GM12878 (cell line): ENCODE results near the gene YBX2. TPM values are rescaled to one million over a fixed set of nuclear protein-coding genes. Genes with fewer than 3 reads are reported as not detected.

ENCODE experiments used
- ATAC-seq: fragments of 200-7000 bp; cut with Tn5 transposase; 3 replicates; pipeline ENCODE4 v1.9.1; 2020; ENCODE audit warnings: mild to moderate bottlenecking, moderate library complexity
- BruUV-seq: library from RNA; stranded (reverse); fragments of 400-500 nt; replicated peaks from 2 replicates; lab custom pipeline; 2021; lab: Mats Ljungman, UMichigan
- CTCF ChIA-PET: fragments of 300-600 bp; sonication (Branson Sonifier 250); formaldehyde crosslinking; extraction: SDS; loops from one replicate; lab custom pipeline; 2021; ENCODE audit warnings: inconsistent platforms; lab: Yijun Ruan, JAX
- POLR2A ChIA-PET: fragments of 350-600 bp; formaldehyde crosslinking; extraction: SDS; loops from one replicate; lab custom pipeline; 2021; ENCODE audit warnings: inconsistent platforms; lab: Charles Lee
- RAD21 ChIA-PET: fragments of 300-600 bp; sonication (Branson Sonifier 250); formaldehyde crosslinking; loops from one replicate; lab custom pipeline; 2023; ENCODE audit warnings: antibody characterized with exemption; ENCODE audit not compliant: unreplicated experiment; lab: Charles Lee
- SMC1A ChIA-PET: fragments of 300-600 bp; sonication (Branson Sonifier 250); formaldehyde crosslinking; loops from one replicate; lab custom pipeline; 2023; ENCODE audit not compliant: unreplicated experiment, uncharacterized antibody; lab: Charles Lee
- DNase-seq: peaks from one replicate; pipeline ENCODE4 v3.0.0-alpha.2; 2011; ENCODE audit warnings: low read depth, low spot score
- FAIRE-seq: peaks from 3 replicates; lab custom pipeline; 2011; peaks lifted over from hg19 to GRCh38; lab: Jason Lieb, UNC
- H2AFZ ChIP-seq: 2 replicates; pipeline ENCODE4 v1.6.0; 2011; ENCODE audit warnings: low read depth, low read length, control low read depth; ENCODE audit not compliant: control insufficient read depth
- H3K27ac ChIP-seq: 2 replicates; pipeline ENCODE4 v1.5.1; 2011; ENCODE audit warnings: control low read depth; ENCODE audit not compliant: control insufficient read depth, insufficient read depth
- H3K27me3 ChIP-seq, 2 experiments: replicated peaks in 1 of 2; 2 replicates each; pipeline versions ENCODE4 v1.6.0 to v1.6.1; 2011; ENCODE audit warnings: low read length in 1 of 2; ENCODE audit not compliant: control insufficient read depth in 2 of 2, insufficient read depth in 2 of 2
- H3K36me3 ChIP-seq, 2 experiments: 2 replicates each; pipeline ENCODE4 v1.5.1; 2011; ENCODE audit warnings: low read length in 1 of 2; ENCODE audit not compliant: control insufficient read depth in 2 of 2, insufficient read depth in 2 of 2
- H3K4me1 ChIP-seq: 2 replicates; pipeline ENCODE4 v1.6.1; 2011; ENCODE audit warnings: mild to moderate bottlenecking, low read length, moderate library complexity, mixed read lengths; ENCODE audit not compliant: control insufficient read depth, insufficient read depth
- H3K4me2 ChIP-seq: 2 replicates; pipeline ENCODE4 v1.6.0; 2011; ENCODE audit warnings: control low read depth; ENCODE audit not compliant: control insufficient read depth, insufficient read depth
- H3K4me3 ChIP-seq: fragments of 200-600 bp; sonication (generic); 2 replicates; pipeline ENCODE4 v1.5.1; 2016
- H3K79me2 ChIP-seq: 2 replicates; pipeline ENCODE4 v1.6.0; 2011; ENCODE audit warnings: low read length; ENCODE audit not compliant: control insufficient read depth, insufficient read depth
- H3K9ac ChIP-seq: 2 replicates; pipeline ENCODE4 v1.8.0; 2011; ENCODE audit warnings: low read length, control low read depth, mixed read lengths; ENCODE audit not compliant: control insufficient read depth, insufficient read depth
- H3K9me3 ChIP-seq: replicated peaks from 3 replicates; pipeline ENCODE4 v1.5.1; 2011; ENCODE audit warnings: mild to moderate bottlenecking, low read length; ENCODE audit not compliant: control insufficient read depth, insufficient read depth
- H4K20me1 ChIP-seq: 2 replicates; pipeline ENCODE4 v1.6.0; 2011; ENCODE audit not compliant: control insufficient read depth, insufficient read depth
- EED ChIP-seq: sonication (generic); IDR thresholded peaks from 2 replicates; pipeline ENCODE4 v1.6.1; 2016; ENCODE audit warnings: antibody characterized with exemption, low read depth
- IKZF1 ChIP-seq: fragments of 450-650 bp; conservative IDR thresholded peaks from 2 replicates; pipeline ENCODE4 v1.6.1; 2017; ENCODE audit warnings: antibody characterized with exemption, mild to moderate bottlenecking
- PKNOX1 ChIP-seq: fragments of 450-650 bp; IDR thresholded peaks from 2 replicates; pipeline ENCODE4 v1.6.1; 2016; ENCODE audit warnings: mild to moderate bottlenecking
- POLR2A ChIP-seq: IDR thresholded peaks from 2 replicates; pipeline ENCODE4 v1.6.1; 2011; ENCODE audit warnings: low read depth, mild to moderate bottlenecking, low read length
- RAD21 ChIP-seq: IDR thresholded peaks from 2 replicates; pipeline ENCODE4 v1.6.1; 2011; ENCODE audit warnings: mild to moderate bottlenecking, low read depth, low read length, moderate library complexity; ENCODE audit not compliant: insufficient read depth
- RCOR1 ChIP-seq: conservative IDR thresholded peaks from 2 replicates; pipeline ENCODE4 v1.6.1; 2012; ENCODE audit warnings: low read depth, low read length, improper control_type of control experiment
- RUNX3 ChIP-seq: IDR thresholded peaks from 2 replicates; pipeline ENCODE4 v1.6.1; 2012; ENCODE audit warnings: low read length, inconsistent platforms
- SMAD5 ChIP-seq: IDR thresholded peaks from 2 replicates; pipeline ENCODE4 v1.6.1; 2016; ENCODE audit warnings: antibody characterized with exemption, low read depth
- SRF ChIP-seq, 2 experiments: IDR thresholded peaks; 2 replicates each; pipeline ENCODE4 v1.6.1; 2011; ENCODE audit warnings: low read depth in 2 of 2, low read length in 2 of 2, mild to moderate bottlenecking in 1 of 2, moderate library complexity in 1 of 2
- TBL1XR1 ChIP-seq: IDR thresholded peaks from 2 replicates; pipeline ENCODE4 v1.6.1; 2012; ENCODE audit warnings: low read depth, low read length, improper control_type of control experiment
- TCF12 ChIP-seq: IDR thresholded peaks from 2 replicates; pipeline ENCODE4 v1.6.1; 2011; ENCODE audit warnings: low read depth, mild to moderate bottlenecking, low read length
- WRNIP1 ChIP-seq: IDR thresholded peaks from 2 replicates; pipeline ENCODE4 v1.6.1; 2011; ENCODE audit warnings: low read depth, low read length, improper control_type of control experiment, borderline replicate concordance
- ZNF217 ChIP-seq: fragments of 450-650 bp; IDR thresholded peaks from 2 replicates; pipeline ENCODE4 v1.6.1; 2017; ENCODE audit warnings: antibody characterized with exemption, mild to moderate bottlenecking
- WGBS: methylation state at CpG from one replicate; pipeline ENCODE4 v1.1.6; 2016; ENCODE audit warnings: low lambda C conversion rate; ENCODE audit not compliant: insufficient replicate concordance, insufficient coverage; ENCODE audit errors: missing lambda C conversion rate; 5-methylcytosine and 5-hydroxymethylcytosine counted together
- in situ Hi-C: fragments of 300-500 bp; cut with MboI; formaldehyde crosslinking; loops from 9 replicates; pipeline ENCODE4 v1.14.3; 2018; ENCODE audit warnings: mixed read lengths
- intact Hi-C: fragments of 100-400 bp; cut with micrococcal nuclease; formaldehyde crosslinking; loops from one replicate; pipeline ENCODE4 v1.14.2; 2022; ENCODE audit not compliant: unreplicated experiment
- polyA plus RNA-seq, 11 experiments: library from polyadenylated mRNA; depleted of rRNA in 4 of 11; unstranded in 6 of 11; stranded (reverse) in 5 of 11; fragments of >200 nt; fragmentation: Nextera tagmentation in 4 of 11; fragmentation: Illumina TruSeq in 1 of 11; extraction: Ambion mirVana in 4 of 11; extraction: Trizol in 1 of 11; gene quantifications; 1 replicate in 1 of 11; 2 replicates in 10 of 11; pipeline versions ENCODE4 v1.2.1 to v1.2.3, GENCODE V29; 2011 to 2016; ENCODE audit warnings: inconsistent platforms in 2 of 11, missing spikeins in 2 of 11, low read depth in 1 of 11
- total RNA-seq, 4 experiments: library from RNA; depleted of rRNA in 3 of 4; stranded (reverse); fragments of >200 nt in 3 of 4; fragmentation: Illumina TruSeq in 1 of 4; extraction: Trizol in 1 of 4; gene quantifications; 2 replicates each; pipeline versions ENCODE4 v1.2.1 to v1.2.3, GENCODE V29; 2013 to 2021
- TF ChIP-seq, protein P1 (sequence below): fragments of 150-350 bp; IDR thresholded peaks from 2 replicates; pipeline ENCODE4 v1.6.1; 2016; ENCODE audit warnings: low read depth, low read length
- TF ChIP-seq, protein P2 (sequence below): IDR thresholded peaks from 2 replicates; pipeline ENCODE4 v1.6.1; 2012; ENCODE audit warnings: mild to moderate bottlenecking, low read depth, low read length

Gene YBX2
- total and polyA plus RNA-seq, 10 of the 15 experiments (the other 5 are each of a cell fraction or from before 2014, with no cell fraction given): not detected

DNA sequence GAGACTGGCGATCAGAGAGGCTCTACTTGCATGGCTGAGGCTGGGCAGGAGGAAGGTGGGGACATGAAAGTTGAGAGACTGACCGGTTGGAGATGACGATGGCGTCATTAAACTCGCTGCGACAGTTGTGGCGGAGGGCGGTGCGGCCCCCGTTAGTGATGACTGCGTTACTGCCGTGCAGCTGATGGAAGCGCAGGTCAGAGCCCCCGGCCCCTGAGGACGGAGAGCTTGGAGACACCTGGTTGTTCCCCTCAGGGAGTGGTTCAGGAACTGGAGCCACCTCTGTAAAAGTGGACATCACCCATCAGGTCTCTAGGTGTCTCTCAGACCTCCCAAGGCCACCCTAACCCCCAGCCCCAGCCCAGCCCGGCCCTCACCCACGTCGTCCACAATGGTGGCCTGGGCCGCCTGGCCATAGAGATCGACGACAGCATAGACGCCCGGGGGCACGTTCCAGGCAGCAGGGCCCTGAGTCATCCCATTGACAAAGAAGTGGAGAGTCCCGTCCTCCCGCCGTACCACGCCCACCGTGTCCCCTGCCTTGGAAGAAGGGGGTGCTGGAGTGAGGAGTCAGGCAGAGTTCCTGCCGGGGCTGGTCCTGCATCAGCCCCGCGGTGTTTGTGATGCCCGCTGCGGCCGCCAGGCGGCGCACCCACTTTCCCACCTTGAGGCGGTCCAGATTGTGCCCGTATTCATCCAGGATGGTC lies 29.4 kb upstream of the YBX2 start (continued):
- TF ChIP-seq, protein P1, sequence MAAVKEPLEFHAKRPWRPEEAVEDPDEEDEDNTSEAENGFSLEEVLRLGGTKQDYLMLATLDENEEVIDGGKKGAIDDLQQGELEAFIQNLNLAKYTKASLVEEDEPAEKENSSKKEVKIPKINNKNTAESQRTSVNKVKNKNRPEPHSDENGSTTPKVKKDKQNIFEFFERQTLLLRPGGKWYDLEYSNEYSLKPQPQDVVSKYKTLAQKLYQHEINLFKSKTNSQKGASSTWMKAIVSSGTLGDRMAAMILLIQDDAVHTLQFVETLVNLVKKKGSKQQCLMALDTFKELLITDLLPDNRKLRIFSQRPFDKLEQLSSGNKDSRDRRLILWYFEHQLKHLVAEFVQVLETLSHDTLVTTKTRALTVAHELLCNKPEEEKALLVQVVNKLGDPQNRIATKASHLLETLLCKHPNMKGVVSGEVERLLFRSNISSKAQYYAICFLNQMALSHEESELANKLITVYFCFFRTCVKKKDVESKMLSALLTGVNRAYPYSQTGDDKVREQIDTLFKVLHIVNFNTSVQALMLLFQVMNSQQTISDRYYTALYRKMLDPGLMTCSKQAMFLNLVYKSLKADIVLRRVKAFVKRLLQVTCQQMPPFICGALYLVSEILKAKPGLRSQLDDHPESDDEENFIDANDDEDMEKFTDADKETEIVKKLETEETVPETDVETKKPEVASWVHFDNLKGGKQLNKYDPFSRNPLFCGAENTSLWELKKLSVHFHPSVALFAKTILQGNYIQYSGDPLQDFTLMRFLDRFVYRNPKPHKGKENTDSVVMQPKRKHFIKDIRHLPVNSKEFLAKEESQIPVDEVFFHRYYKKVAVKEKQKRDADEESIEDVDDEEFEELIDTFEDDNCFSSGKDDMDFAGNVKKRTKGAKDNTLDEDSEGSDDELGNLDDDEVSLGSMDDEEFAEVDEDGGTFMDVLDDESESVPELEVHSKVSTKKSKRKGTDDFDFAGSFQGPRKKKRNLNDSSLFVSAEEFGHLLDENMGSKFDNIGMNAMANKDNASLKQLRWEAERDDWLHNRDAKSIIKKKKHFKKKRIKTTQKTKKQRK: no peak
- TF ChIP-seq SMAD5: no peak
- TF ChIP-seq IKZF1: 0 out of 2 replicates have a peak, but pooled peaks have one; percentile 41
- TF ChIP-seq EED: 0 out of 2 replicates have a peak, but pooled peaks have one; percentile 23
- peak; percentile 70 for TF ChIP-seq RAD21
- TF ChIP-seq POLR2A: no peak
- no peak for TF ChIP-seq RUNX3
- TF ChIP-seq ZNF217: no peak

GRCh38 chr17:7322520-7323194 lies 28.2 kb upstream of the YBX2 start:
- Histone ChIP-seq H3K27me3 (no peaks in the 10 kb centered on the region), H2AFZ (no peak overlapping the region), H3K4me3 (no peak overlapping the region), H3K79me2 (peaks cover 2% of the 10 kb centered on the region), H4K20me1 (no peaks in the 10 kb centered on the region), H3K36me3 (peaks cover 9 to 41% of the 10 kb centered on the region in 2 experiments), H3K4me2 (no peak overlapping the region), H3K9ac (no peak overlapping the region), H3K4me1 (peaks cover 4% of the 10 kb centered on the region), H3K27ac (no peak overlapping the region), H3K9me3 (no peaks in the 10 kb centered on the region)
- in situ Hi-C loops: no loop called here
- ChIA-PET SMC1A (interaction anchor here (1.1 kb wide), 1 partner anchor 23 kb away, joined by 3 read pairs; no protein-coding TSS in a partner anchor), RAD21 (no interaction called here), POLR2A (no interaction called here), CTCF (interaction anchor here (0.7 to 1.5 kb wide), 5 partner anchors 7 to 83 kb away, joined by 3 read pairs; partner anchors contain the start of genes ACAP1 and PHF23)
- no peak for DNase-seq
- 94% methylated on average over 22 of the region's 22 CpGs for WGBS
- intact Hi-C loops: no loop called here
- no peak for FAIRE-seq
- no peak for ATAC-seq
- BruUV-seq: no TSS peak
- TF ChIP-seq WRNIP1 (no peak), TBL1XR1 (no peak), TCF12 (no peak), SRF (IDR thresholded peaks at IDR 0.05; ENCODE audit: low read depth in 2 of 2, low read length in 2 of 2) (no peak), PKNOX1 (no peak), RCOR1 (no peak)
- TF ChIP-seq, protein P2, sequence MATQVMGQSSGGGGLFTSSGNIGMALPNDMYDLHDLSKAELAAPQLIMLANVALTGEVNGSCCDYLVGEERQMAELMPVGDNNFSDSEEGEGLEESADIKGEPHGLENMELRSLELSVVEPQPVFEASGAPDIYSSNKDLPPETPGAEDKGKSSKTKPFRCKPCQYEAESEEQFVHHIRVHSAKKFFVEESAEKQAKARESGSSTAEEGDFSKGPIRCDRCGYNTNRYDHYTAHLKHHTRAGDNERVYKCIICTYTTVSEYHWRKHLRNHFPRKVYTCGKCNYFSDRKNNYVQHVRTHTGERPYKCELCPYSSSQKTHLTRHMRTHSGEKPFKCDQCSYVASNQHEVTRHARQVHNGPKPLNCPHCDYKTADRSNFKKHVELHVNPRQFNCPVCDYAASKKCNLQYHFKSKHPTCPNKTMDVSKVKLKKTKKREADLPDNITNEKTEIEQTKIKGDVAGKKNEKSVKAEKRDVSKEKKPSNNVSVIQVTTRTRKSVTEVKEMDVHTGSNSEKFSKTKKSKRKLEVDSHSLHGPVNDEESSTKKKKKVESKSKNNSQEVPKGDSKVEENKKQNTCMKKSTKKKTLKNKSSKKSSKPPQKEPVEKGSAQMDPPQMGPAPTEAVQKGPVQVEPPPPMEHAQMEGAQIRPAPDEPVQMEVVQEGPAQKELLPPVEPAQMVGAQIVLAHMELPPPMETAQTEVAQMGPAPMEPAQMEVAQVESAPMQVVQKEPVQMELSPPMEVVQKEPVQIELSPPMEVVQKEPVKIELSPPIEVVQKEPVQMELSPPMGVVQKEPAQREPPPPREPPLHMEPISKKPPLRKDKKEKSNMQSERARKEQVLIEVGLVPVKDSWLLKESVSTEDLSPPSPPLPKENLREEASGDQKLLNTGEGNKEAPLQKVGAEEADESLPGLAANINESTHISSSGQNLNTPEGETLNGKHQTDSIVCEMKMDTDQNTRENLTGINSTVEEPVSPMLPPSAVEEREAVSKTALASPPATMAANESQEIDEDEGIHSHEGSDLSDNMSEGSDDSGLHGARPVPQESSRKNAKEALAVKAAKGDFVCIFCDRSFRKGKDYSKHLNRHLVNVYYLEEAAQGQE: no peak
